Chondrocyte (in vitro differentiated cells): ENCODE data around the gene MNX1. TPM values are rescaled to one million over a fixed set of nuclear protein-coding genes. Genes with fewer than 3 reads are reported as not detected.
A peak's percentile ranks its signal among the peaks of the same experiment; 100 is the strongest.

Experiments used
- DNase-seq: peaks from one replicate; pipeline ENCODE4 v3.0.0; 2021; ENCODE audit warnings: mixed read lengths, low spot score
- H3K27ac Mint-ChIP-seq: one replicate; pipeline ENCODE4 v1.8.0; 2021; ENCODE audit warnings: mild to moderate bottlenecking, moderate library complexity, mixed read lengths; ENCODE audit not compliant: unreplicated experiment
- H3K27me3 Mint-ChIP-seq: 2 replicates; pipeline ENCODE4 v1.8.0; 2021; ENCODE audit warnings: low read depth, mixed read lengths
- H3K36me3 Mint-ChIP-seq: 2 replicates; pipeline ENCODE4 v1.8.0; 2021; ENCODE audit warnings: low read depth, mixed read lengths
- H3K4me1 Mint-ChIP-seq: 2 replicates; pipeline ENCODE4 v1.8.0; 2021; ENCODE audit warnings: low read depth, mild to moderate bottlenecking, mixed read lengths
- H3K4me3 Mint-ChIP-seq: one replicate; pipeline ENCODE4 v1.8.0; 2021; ENCODE audit warnings: mild to moderate bottlenecking, moderate library complexity, mixed read lengths; ENCODE audit not compliant: unreplicated experiment
- H3K9me3 Mint-ChIP-seq: 2 replicates; pipeline ENCODE4 v1.8.0; 2021; ENCODE audit warnings: low read depth, mixed read lengths
- total RNA-seq: library from RNA; stranded (reverse); gene quantifications from 3 replicates; pipeline ENCODE4 v1.2.1, GENCODE V29; 2021
- TF ChIP-seq, protein P1 (sequence below): fragments of 200-600 bp; sonication (generic); IDR thresholded peaks from 2 replicates; pipeline ENCODE4 v1.5.0; 2021; ENCODE audit warnings: antibody characterized with exemption, mild to moderate bottlenecking, moderate library complexity

The MNX1 gene
- total RNA-seq, 1 donor from 2014 or later: not detected

DNA sequence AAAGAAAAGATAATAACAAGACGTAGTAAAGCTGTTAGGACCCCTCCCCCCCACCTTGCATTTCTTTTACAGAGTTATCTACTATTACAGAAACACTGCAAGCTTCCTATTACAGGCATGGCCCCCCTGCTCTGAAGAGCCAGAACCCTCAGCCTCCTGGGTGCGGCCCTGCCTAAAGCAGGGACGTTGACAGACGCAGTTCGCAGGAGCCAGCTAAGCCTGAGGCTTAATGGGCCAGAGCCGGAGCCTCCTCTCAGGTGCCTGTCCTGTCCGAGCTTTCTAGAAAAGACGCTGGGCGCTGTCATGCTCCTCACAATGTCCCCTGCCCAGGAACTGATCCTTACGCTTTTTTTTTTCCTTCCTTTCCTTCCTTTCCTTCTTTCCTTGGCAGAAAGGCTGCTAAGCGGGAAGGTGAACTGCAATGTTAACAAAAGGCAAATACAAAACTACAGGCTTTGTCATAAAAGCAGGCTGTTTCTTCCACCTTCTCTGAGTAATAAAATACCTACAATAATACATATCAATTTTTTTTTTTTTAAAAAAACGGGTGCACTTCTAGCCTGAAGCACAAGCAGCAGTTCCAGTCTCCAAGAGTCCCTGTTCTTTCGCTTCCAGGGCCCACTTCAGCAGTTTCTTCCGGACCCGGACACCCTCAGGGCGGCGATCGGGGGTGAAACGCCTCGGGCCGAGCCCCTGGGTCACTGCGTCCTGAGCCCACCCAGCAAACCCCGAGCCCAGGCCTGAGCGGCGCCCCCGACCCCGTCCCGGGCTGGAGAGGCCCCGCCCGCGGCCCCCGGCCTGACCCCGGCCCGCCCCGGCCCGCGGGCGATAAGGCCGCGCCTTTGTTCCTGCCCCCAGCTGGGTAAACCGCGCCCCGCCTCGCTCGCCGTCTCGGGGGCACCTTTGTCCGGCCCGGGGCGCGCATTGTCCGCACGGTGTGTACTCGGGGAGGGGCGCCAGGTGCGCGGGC, 11.2 kb downstream of the MNX1 start:
- no peak overlapping the region for H3K27ac Mint-ChIP-seq
- peak overlapping the region; percentile 31 for H3K4me3 Mint-ChIP-seq
- DNase-seq: peak; percentile 81
- TF ChIP-seq, protein P1, sequence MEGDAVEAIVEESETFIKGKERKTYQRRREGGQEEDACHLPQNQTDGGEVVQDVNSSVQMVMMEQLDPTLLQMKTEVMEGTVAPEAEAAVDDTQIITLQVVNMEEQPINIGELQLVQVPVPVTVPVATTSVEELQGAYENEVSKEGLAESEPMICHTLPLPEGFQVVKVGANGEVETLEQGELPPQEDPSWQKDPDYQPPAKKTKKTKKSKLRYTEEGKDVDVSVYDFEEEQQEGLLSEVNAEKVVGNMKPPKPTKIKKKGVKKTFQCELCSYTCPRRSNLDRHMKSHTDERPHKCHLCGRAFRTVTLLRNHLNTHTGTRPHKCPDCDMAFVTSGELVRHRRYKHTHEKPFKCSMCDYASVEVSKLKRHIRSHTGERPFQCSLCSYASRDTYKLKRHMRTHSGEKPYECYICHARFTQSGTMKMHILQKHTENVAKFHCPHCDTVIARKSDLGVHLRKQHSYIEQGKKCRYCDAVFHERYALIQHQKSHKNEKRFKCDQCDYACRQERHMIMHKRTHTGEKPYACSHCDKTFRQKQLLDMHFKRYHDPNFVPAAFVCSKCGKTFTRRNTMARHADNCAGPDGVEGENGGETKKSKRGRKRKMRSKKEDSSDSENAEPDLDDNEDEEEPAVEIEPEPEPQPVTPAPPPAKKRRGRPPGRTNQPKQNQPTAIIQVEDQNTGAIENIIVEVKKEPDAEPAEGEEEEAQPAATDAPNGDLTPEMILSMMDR: no peak
- H3K27me3 Mint-ChIP-seq: peaks cover 65% of the 10 kb centered on the region
- peaks cover 9% of the 10 kb centered on the region for H3K36me3 Mint-ChIP-seq
- H3K9me3 Mint-ChIP-seq: peaks cover 4% of the 10 kb centered on the region
- H3K4me1 Mint-ChIP-seq: peaks cover 12% of the 10 kb centered on the region

DNA sequence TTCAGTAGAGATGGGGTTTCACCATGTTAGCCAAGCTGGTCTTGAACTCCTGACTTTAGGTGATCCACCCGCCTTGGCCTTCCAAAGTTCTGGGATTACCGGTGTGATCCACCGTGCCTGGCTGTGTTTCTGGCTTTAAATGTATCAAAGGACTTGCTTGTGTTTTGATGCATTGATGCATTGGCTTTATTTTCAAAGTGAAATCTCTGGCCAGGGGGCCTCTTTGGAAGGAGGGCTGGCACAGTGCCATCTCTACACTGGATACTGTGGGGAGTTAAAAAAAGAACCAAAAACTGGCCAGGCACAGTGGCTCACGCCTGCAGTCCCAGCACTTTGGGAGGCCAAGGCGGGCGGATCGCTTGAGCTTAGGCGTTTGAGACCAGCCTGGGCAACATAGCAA, 16.0 kb downstream of the MNX1 start:
- H3K27me3 Mint-ChIP-seq: peaks cover 41% of the 10 kb centered on the region
- H3K4me3 Mint-ChIP-seq: no peak overlapping the region
- peaks cover 8% of the 10 kb centered on the region for H3K36me3 Mint-ChIP-seq
- peaks cover 4% of the 10 kb centered on the region for H3K9me3 Mint-ChIP-seq
- peak; percentile 48 for DNase-seq
- H3K4me1 Mint-ChIP-seq: no peaks in the 10 kb centered on the region
- TF ChIP-seq, protein P1: no peak
- H3K27ac Mint-ChIP-seq: no peak overlapping the region

DNA sequence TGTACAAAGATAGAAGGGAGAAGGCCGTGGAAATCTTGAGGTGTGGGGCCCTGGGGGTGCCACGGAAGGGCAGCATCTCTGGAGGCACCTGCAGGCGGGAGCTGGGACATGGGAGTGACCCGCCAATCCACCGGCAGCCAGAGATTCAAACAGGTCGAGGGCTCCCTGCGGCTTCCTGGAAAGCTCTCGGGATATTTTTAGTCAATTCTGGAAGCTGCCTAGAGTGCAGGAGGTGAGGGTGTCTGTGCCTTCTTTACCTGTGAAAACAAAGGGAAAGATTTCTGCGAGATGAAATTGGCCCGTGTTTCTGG, 16.6 kb downstream of the MNX1 start:
- Mint-ChIP-seq H3K27me3 (peaks cover 36% of the 10 kb centered on the region), H3K9me3 (peaks cover 4% of the 10 kb centered on the region), H3K27ac (no peak overlapping the region), H3K4me3 (no peak overlapping the region), H3K4me1 (no peaks in the 10 kb centered on the region), H3K36me3 (peaks cover 8% of the 10 kb centered on the region)
- peak; percentile 72 for DNase-seq
- TF ChIP-seq, protein P1: no peak

DNA sequence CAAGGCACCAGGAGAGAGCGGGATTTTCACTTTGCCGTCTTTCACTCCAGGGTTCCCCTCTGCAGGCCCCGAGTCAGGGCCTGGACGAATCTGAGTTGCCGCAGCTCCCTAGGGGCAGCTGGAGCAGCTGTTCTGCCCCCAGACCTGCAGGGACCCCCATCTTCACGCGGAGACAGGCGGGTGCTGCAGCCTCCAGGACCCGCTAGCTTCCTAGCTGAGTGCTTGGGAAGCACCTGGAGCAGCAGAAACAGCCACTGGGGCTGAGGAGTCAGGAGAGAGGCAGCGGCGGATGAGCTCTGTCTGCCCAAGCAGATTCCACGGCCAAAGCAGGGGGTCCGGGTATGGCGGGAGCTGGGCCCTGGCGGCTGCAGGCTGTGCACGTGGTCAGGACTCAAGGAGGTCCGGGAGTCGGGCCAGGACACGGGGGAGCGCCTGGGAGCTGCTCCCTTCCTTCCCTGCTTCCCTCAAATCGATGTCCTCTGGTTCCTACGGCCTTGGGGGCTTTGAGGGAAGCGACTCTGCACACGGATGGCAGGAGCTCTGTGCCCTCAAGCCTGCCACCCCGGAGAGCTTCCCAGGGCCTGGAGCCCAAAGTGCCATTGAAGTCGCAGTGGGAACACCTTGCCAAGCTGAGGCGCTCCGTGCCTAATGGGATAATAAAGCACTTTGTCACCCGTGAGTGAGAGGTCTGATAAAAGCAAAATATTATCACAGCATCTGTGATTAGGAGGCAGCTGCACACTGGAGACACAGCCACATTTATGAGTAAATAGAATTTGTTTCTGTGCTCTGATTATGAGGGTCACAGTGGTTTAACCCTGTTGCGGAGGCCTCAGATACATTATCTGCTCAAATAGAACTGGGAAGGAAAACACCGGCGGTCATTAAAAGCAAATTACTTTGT, 17.2 kb downstream of the MNX1 start:
- H3K27me3 Mint-ChIP-seq: peaks cover 33% of the 10 kb centered on the region

More for the DNA sequence above, 17.2 kb downstream of the MNX1 start:
- Mint-ChIP-seq H3K36me3 (peaks cover 8% of the 10 kb centered on the region), H3K4me1 (no peaks in the 10 kb centered on the region), H3K4me3 (no peak overlapping the region), H3K9me3 (peaks cover 4% of the 10 kb centered on the region), H3K27ac (no peak overlapping the region)
- TF ChIP-seq, protein P1: no peak
- no peak for DNase-seq
